Measurements from ENCODE around the gene SRRM1. TPM values are rescaled to one million over a fixed set of nuclear protein-coding genes. Genes with fewer than 3 reads are reported as not detected.
"Not testable (repeated sequence)": the region's sequence is repeated elsewhere in the genome, so short reads cannot be mapped to it uniquely, and the experiment has no call there.

The SRRM1 gene
- total RNA-seq, 4 donors from 2014 or later = 106 to 164 (median 152) TPM

- Histone ChIP-seq H3K27me3 (no peaks in the 10 kb centered on the region), H3K9me3 (no peaks in the 10 kb centered on the region), H3K36me3 (no peaks in the 10 kb centered on the region), H3K4me3 (no peak overlapping the region), H3K4me1 (peaks cover 0 to 19% (median under 1%) of the 10 kb centered on the region in 4 donors), H3K27ac (no peak overlapping the region)
- no peak for DNase-seq (ENCODE audit: low spot score in 2 of 2)
- TF ChIP-seq EP300 (IDR thresholded peaks at IDR 0.05) = no peak
- TF ChIP-seq, protein P1, sequence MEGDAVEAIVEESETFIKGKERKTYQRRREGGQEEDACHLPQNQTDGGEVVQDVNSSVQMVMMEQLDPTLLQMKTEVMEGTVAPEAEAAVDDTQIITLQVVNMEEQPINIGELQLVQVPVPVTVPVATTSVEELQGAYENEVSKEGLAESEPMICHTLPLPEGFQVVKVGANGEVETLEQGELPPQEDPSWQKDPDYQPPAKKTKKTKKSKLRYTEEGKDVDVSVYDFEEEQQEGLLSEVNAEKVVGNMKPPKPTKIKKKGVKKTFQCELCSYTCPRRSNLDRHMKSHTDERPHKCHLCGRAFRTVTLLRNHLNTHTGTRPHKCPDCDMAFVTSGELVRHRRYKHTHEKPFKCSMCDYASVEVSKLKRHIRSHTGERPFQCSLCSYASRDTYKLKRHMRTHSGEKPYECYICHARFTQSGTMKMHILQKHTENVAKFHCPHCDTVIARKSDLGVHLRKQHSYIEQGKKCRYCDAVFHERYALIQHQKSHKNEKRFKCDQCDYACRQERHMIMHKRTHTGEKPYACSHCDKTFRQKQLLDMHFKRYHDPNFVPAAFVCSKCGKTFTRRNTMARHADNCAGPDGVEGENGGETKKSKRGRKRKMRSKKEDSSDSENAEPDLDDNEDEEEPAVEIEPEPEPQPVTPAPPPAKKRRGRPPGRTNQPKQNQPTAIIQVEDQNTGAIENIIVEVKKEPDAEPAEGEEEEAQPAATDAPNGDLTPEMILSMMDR (IDR thresholded peaks at IDR 0.05) = no peak
- TF ChIP-seq POLR2A (IDR thresholded peaks at IDR 0.05) = no peak
- WGBS, 2 donors = 88 to 89% methylated on average over 7 of the region's 7 CpGs
Observed at GRCh38 chr1:24699628-24700027, 56.5 kb downstream of the SRRM1 start.

DNA sequence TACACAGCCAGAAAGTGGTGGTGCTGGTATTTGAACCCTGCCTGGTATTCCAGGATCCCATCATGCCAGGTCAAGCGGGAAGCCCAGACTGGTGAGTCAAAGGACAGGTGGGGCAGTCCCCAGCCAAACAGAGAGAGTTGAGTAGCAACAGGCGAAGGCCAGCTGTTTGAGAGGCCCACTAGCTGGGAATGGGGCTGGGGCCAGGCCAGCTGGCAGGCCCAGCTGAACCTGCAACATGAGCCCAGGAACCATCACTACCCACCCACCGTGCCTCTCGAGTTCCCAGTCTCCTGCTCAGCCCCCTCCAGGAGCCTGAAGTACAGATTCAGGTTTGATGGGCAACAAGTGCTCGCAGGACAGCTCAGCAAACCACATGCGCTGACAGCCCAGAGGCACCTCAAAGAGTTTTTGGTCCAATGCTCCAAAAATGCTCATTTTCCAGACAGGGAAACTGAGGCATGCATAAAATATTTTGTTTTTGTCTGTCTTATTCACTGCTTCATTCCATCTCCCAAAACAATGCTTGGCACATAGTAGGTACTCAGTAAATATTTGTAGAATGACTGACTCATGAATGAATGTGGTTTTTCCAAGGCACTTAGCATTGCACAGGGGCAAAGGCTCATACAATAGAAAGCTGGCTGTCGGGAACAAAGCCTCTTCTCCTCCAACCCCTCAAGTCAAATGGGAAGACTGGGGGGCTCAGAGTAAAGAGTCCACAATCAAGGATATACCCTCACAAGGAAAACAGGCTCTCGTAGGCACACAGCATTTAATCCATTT lies 59.6 kb downstream of the SRRM1 start:
- Histone ChIP-seq H3K9me3 (no peaks in the 10 kb centered on the region), H3K27me3 (no peaks in the 10 kb centered on the region), H3K4me1 (peaks cover 0 to 26% (median 4%) of the 10 kb centered on the region in 4 donors), H3K36me3 (no peaks in the 10 kb centered on the region), H3K27ac (peak overlapping the region in 2 of 4 donors; percentile 88 to 97), H3K4me3 (no peak overlapping the region)
- DNase-seq (ENCODE audit: low spot score in 2 of 2) = no peak
- WGBS, 2 donors = 81 to 82% methylated on average over 6 to 8 of the region's 8 CpGs
- TF ChIP-seq EP300 (IDR thresholded peaks at IDR 0.05) (no peak), POLR2A (IDR thresholded peaks at IDR 0.05) (no peak)
- TF ChIP-seq, protein P1 (IDR thresholded peaks at IDR 0.05) = no peak

- TF ChIP-seq POLR2A (IDR thresholded peaks at IDR 0.05) (no peak), EP300 (IDR thresholded peaks at IDR 0.05) (peak in 1 of 2 donors; percentile 25)
- TF ChIP-seq, protein P1 (IDR thresholded peaks at IDR 0.05) = no peak
- Histone ChIP-seq H3K27ac (peak overlapping the region; percentile 52 to 97 (median 80)), H3K36me3 (no peaks in the 10 kb centered on the region), H3K4me3 (peak overlapping the region in 1 of 4 donors; percentile 40), H3K4me1 (peaks cover 0 to 35% (median 4%) of the 10 kb centered on the region in 4 donors), H3K27me3 (no peaks in the 10 kb centered on the region), H3K9me3 (no peaks in the 10 kb centered on the region)
- DNase-seq (ENCODE audit: low spot score in 2 of 2) = no peak
- 42 to 65% methylated on average over 14 to 15 of the region's 16 CpGs for WGBS, 2 donors
Observed at GRCh38 chr1:24704411-24705259, 61.5 kb downstream of the SRRM1 start.

DNA sequence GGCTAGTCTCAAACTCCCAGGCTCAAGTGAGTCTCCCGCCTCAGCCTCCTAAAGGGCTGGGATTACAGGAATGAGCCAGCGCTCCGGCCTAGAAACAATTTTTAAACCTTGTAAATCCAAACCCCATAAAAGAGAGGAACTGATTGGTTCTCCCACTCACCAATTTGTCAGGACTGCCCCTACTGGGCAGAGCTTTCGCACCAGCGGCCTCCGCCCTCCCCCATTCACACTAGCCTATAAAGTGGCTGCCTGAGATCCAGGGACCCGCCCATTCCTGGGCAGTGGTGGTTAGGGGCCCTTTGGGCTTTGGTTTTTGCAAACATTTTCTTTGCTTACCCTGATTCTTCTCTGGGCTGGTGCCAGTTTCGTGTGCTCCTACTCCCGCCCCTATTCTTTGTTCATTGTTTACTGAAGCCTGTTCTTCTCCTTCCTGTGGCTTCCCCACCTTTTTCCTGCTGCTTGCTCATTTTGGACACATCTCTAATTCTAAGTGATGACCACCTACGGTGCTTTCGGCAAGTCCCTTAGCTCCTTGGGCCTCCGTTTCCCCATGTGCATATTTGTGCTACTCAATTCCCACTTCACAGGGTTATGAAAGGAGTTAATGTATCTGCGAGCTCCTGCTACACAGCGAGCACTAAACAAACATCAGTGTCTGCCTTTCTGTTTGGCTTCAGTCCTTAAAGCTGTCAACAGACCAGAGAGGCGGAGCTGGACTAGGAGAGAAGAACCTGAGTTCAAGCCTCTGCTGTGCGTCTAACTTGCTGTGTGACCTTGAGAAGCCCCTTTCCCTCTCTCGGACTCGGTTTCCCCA lies 62.4 kb downstream of the SRRM1 start:
- Histone ChIP-seq H3K27ac (peak overlapping the region; percentile 52 to 97 (median 80)), H3K36me3 (no peaks in the 10 kb centered on the region), H3K9me3 (no peaks in the 10 kb centered on the region), H3K4me3 (peak overlapping the region in 2 of 4 donors; percentile 19 to 40), H3K27me3 (no peaks in the 10 kb centered on the region), H3K4me1 (peaks cover 0 to 38% (median 4%) of the 10 kb centered on the region in 4 donors)
- DNase-seq (ENCODE audit: low spot score in 2 of 2) = peak; percentile 83 to 84
- TF ChIP-seq, protein P1 (IDR thresholded peaks at IDR 0.05) = peak in 3 of 5 experiments; percentile 15 to 35 (median 33)
- TF ChIP-seq EP300 (IDR thresholded peaks at IDR 0.05) (peak; percentile 35 to 54), POLR2A (IDR thresholded peaks at IDR 0.05) (peak; percentile 28 to 32)
- 19 to 23% methylated on average over 18 of the region's 18 CpGs for WGBS, 2 donors

GRCh38 chr1:24706074-24706389 lies 62.9 kb downstream of the SRRM1 start:
- WGBS, 2 donors = 91 to 93% methylated on average over 9 of the region's 9 CpGs
- peak overlapping the region; percentile 52 to 97 (median 80) for H3K27ac ChIP-seq
- not testable (repeated sequence) for H3K36me3 ChIP-seq; DNase-seq (ENCODE audit: low spot score in 2 of 2); H3K9me3 ChIP-seq; H3K27me3 ChIP-seq; H3K4me3 ChIP-seq
- H3K4me1 ChIP-seq = peaks cover 0 to 38% (median 4%) of the 10 kb centered on the region in 4 donors
